B cell (primary cell): Measurements from ENCODE around the gene NUMB. TPM values are rescaled to one million over a fixed set of nuclear protein-coding genes. Genes with fewer than 3 reads are reported as not detected.
A peak's percentile ranks its signal among the peaks of the same experiment; 100 is the strongest.

Experiments used
- ATAC-seq: fragments of 200-7000 bp; cut with Tn5 transposase; one replicate; pipeline ENCODE4 v1.10.0; 2021; ENCODE audit warnings: low read depth, mild to moderate bottlenecking, moderate number of reproducible peaks, moderate library complexity
- CTCF ChIA-PET: fragments of 350-600 bp; sonication (Branson Sonifier 250); formaldehyde crosslinking; loops from one replicate; lab custom pipeline; 2021; ENCODE audit warnings: antibody characterized with exemption, inconsistent platforms; lab: Charles Lee
- POLR2A ChIA-PET: fragments of 350-600 bp; sonication (Branson Sonifier 250); formaldehyde crosslinking; loops from one replicate; lab custom pipeline; 2021; ENCODE audit warnings: antibody characterized with exemption; lab: Charles Lee
- DNase-seq: peaks from one replicate; pipeline ENCODE4 v3.0.0; 2013
- H2AFZ ChIP-seq: 2 replicates; pipeline ENCODE4 v1.6.1; 2012; ENCODE audit warnings: mild to moderate bottlenecking, low read depth, low read length; ENCODE audit not compliant: insufficient read depth, poor library complexity, severe bottlenecking
- H3K27ac ChIP-seq, 2 donors: 1 replicate in 1 of 2; 2 replicates in 1 of 2; pipeline ENCODE4 v1.5.1; 2012 to 2013; ENCODE audit warnings: low read length in 2 of 2, mild to moderate bottlenecking in 2 of 2, moderate library complexity in 1 of 2
- H3K27me3 ChIP-seq, 4 experiments: fragments of 200-600 bp in 1 of 4; sonication (generic) in 1 of 4; replicated peaks in 1 of 4; 1 replicate in 2 of 4; 2 replicates in 2 of 4; pipeline versions ENCODE4 v1.6.1 to v1.7.0; 2013 to 2016; ENCODE audit warnings: low read length in 3 of 4, mild to moderate bottlenecking in 2 of 4, mixed read lengths in 1 of 4, moderate library complexity in 1 of 4; ENCODE audit not compliant: insufficient read depth in 4 of 4, control insufficient read depth in 3 of 4; ENCODE audit errors: control extremely low read depth in 1 of 4
- H3K36me3 ChIP-seq, 2 experiments: replicated peaks in 1 of 2; 1 replicate in 1 of 2; 2 replicates in 1 of 2; pipeline versions ENCODE4 v1.6.1 to v1.7.1; 2013; ENCODE audit warnings: low read length in 1 of 2; ENCODE audit not compliant: insufficient read depth in 2 of 2, control insufficient read depth in 1 of 2; ENCODE audit errors: control extremely low read depth in 1 of 2, extremely low read depth in 1 of 2
- H3K4me1 ChIP-seq, 2 donors: fragments of 200-600 bp in 1 of 2; sonication (generic) in 1 of 2; 1 replicate in 1 of 2; 2 replicates in 1 of 2; pipeline versions ENCODE4 v1.5.1 to v1.6.1; 2013 to 2017; ENCODE audit warnings: low read length in 2 of 2; ENCODE audit not compliant: control insufficient read depth in 2 of 2, insufficient read depth in 2 of 2
- H3K4me2 ChIP-seq: replicated peaks from 2 replicates; pipeline ENCODE3; 2012; ENCODE audit warnings: mild to moderate bottlenecking, low read depth, low read length; ENCODE audit not compliant: poor library complexity, severe bottlenecking
- H3K4me3 ChIP-seq, 5 experiments: fragments of 200-600 bp in 1 of 5; sonication (generic) in 1 of 5; 1 replicate in 3 of 5; 2 replicates in 2 of 5; pipeline versions ENCODE4 v1.5.1 to v1.7.0; 2011 to 2016; ENCODE audit warnings: low read length in 4 of 5, mild to moderate bottlenecking in 4 of 5, low read depth in 2 of 5, control low read depth in 1 of 5, moderate library complexity in 1 of 5; ENCODE audit not compliant: insufficient read depth in 1 of 5; ENCODE audit errors: control extremely low read depth in 1 of 5, extremely low read depth in 1 of 5
- H3K79me2 ChIP-seq: fragments of 200-600 bp; sonication (generic); one replicate; pipeline ENCODE4 v1.6.0; 2016; ENCODE audit warnings: low read length; ENCODE audit not compliant: control insufficient read depth, insufficient read depth
- H3K9ac ChIP-seq: fragments of 200-600 bp; sonication (generic); 2 replicates; pipeline ENCODE4 v1.6.1; 2017; ENCODE audit warnings: mild to moderate bottlenecking, low read length, moderate library complexity
- H3K9me3 ChIP-seq, 3 donors: one replicate each; pipeline versions ENCODE4 v1.6.1 to v1.7.1; 2013; ENCODE audit warnings: low read length in 2 of 3; ENCODE audit not compliant: control insufficient read depth in 2 of 3, insufficient read depth in 1 of 3; ENCODE audit errors: control extremely low read depth in 1 of 3
- H4K20me1 ChIP-seq: 2 replicates; pipeline ENCODE4 v1.6.0; 2012; ENCODE audit warnings: mild to moderate bottlenecking, low read length; ENCODE audit not compliant: insufficient read depth, control insufficient read depth, poor library complexity, severe bottlenecking
- H3K27ac Mint-ChIP-seq: one replicate; pipeline ENCODE4 v1.8.0; 2021; ENCODE audit warnings: mixed read lengths
- H3K27me3 Mint-ChIP-seq: one replicate; pipeline ENCODE4 v1.8.0; 2021; ENCODE audit warnings: mixed read lengths
- H3K4me1 Mint-ChIP-seq: one replicate; pipeline ENCODE4 v1.8.0; 2021; ENCODE audit warnings: mixed read lengths
- H3K4me3 Mint-ChIP-seq: one replicate; pipeline ENCODE4 v1.8.0; 2021; ENCODE audit warnings: mixed read lengths
- H3K9me3 Mint-ChIP-seq: one replicate; pipeline ENCODE4 v1.8.0; 2022; ENCODE audit warnings: mixed read lengths; ENCODE audit not compliant: insufficient read depth
- CTCF ChIP-seq: fragments of 200-600 bp; IDR thresholded peaks from one replicate; pipeline ENCODE4 v1.8.0; 2022; ENCODE audit warnings: antibody characterized with exemption, mild to moderate bottlenecking
- EZH2 ChIP-seq: IDR thresholded peaks from 2 replicates; pipeline ENCODE4 v1.6.1; 2012; ENCODE audit warnings: borderline replicate concordance, low read depth, mild to moderate bottlenecking, moderate library complexity, low read length; ENCODE audit not compliant: insufficient read depth, poor library complexity, severe bottlenecking
- WGBS: methylation state at CpG from one replicate; pipeline ENCODE4 v1.1.5; 2013; ENCODE audit warnings: missing lambda C conversion rate; ENCODE audit not compliant: insufficient coverage; 5-methylcytosine and 5-hydroxymethylcytosine counted together
- intact Hi-C: fragments of 100-400 bp; cut with micrococcal nuclease; formaldehyde crosslinking; loops from one replicate; pipeline ENCODE4 v1.10.0; 2022
- polyA plus RNA-seq: library from polyadenylated mRNA; depleted of rRNA; stranded (reverse); fragments of >200 nt; gene quantifications from 2 replicates; pipeline ENCODE4 v1.2.3, GENCODE V29; 2012
- total RNA-seq, 2 donors: library from RNA; stranded (reverse); fragments of 120-200 nt in 1 of 2; gene quantifications; 1 replicate in 1 of 2; 2 replicates in 1 of 2; pipeline versions ENCODE4 v1.2.3 to v1.2.4, GENCODE V29; 2013 to 2022

NUMB gene
- total and polyA plus RNA-seq, 2 donors (not counting 1 experiment from before 2014, with no cell fraction given) = 63.4 to 102 TPM

GRCh38 chr14:73246387-73247150, 211.8 kb downstream of the NUMB start:
- Histone ChIP-seq H3K27me3 (peaks cover 0 to 17% (median 5%) of the 10 kb centered on the region in 4 experiments), H3K4me2 (peak overlapping the region; percentile 96), H2AFZ (peak overlapping the region; percentile 86), H3K36me3 (no peaks in the 10 kb centered on the region), H3K9me3 (peaks cover 0 to 4% (median 0%) of the 10 kb centered on the region in 3 donors), H3K4me1 (peaks cover 49 to 64% of the 10 kb centered on the region in 2 donors), H3K79me2 (no peaks in the 10 kb centered on the region), H3K27ac (no peak overlapping the region), H3K9ac (peak overlapping the region; percentile 69), H4K20me1 (no peaks in the 10 kb centered on the region), H3K4me3 (peak overlapping the region in 4 of 5 experiments; percentile 63 to 70 (median 66))
- no peak for DNase-seq
- peaks cover 16% of the 10 kb centered on the region for H3K27me3 Mint-ChIP-seq
- ATAC-seq = no peak
- POLR2A ChIA-PET = interaction anchor here (0.7 kb wide), 1 partner anchor 23 kb away, joined by 6 read pairs; no protein-coding TSS in a partner anchor
- CTCF ChIA-PET = no interaction called here
- no peak overlapping the region for H3K27ac Mint-ChIP-seq
- intact Hi-C loops = loop anchor here (5.0 kb wide), 1 partner anchor 211 kb away; the partner anchor contains the start of gene NUMB
- peak overlapping the region; percentile 75 for H3K4me3 Mint-ChIP-seq
- 91% methylated on average over 7 of the region's 18 CpGs for WGBS
- H3K9me3 Mint-ChIP-seq = no peaks in the 10 kb centered on the region
- TF ChIP-seq EZH2 (no peak), CTCF (no peak)
- H3K4me1 Mint-ChIP-seq = peaks cover 62% of the 10 kb centered on the region
